ENCODE measurements around the gene DEGS1. TPM values are rescaled to one million over a fixed set of nuclear protein-coding genes. Genes with fewer than 3 reads are reported as not detected.

The DEGS1 gene
- total and polyA plus RNA-seq, 2 of the 4 experiments (the other 2 are of a cell fraction), result 54.8 to 109 TPM

GRCh38 chr1:224162768-224163167 is 20.3 kb upstream of the DEGS1 start:
- intact Hi-C loops (cut with micrococcal nuclease), result no loop called here
- POLR2A ChIA-PET (ENCODE audit: unreplicated experiment), result no interaction called here
- no TSS peak for BruUV-seq (replicated peaks)

More at GRCh38 chr1:224162768-224163167, 20.3 kb upstream of the DEGS1 start:
- H2BK20ac ChIP-seq (ENCODE audit: low read depth, low read length), result no peak overlapping the region
- H4K8ac ChIP-seq (ENCODE audit: low read depth in 2 of 2, low read length in 2 of 2), result no peak overlapping the region
- no peak overlapping the region for H4K91ac ChIP-seq (ENCODE audit: insufficient read depth, low read depth, low read length)
- ATAC-seq (ENCODE audit: low read depth) (no peak), DNase-seq (no peak)
- no peaks in the 10 kb centered on the region for H3K9me3 ChIP-seq (ENCODE audit: control insufficient read depth, insufficient read depth, low read length)
- CTCF ChIA-PET, result no interaction called here
- WGBS, 2 experiments (ENCODE audit: extremely low coverage in 2 of 2, insufficient read length in 1 of 2), result 94% methylated on average over 3 of the region's 8 CpGs; no CpG with 5 or more reads in 1 of the 2 experiments
- H4K20me1 ChIP-seq (ENCODE audit: insufficient read depth, low read length), result no peaks in the 10 kb centered on the region
- H3K23ac ChIP-seq (ENCODE audit: low read depth, low read length), result no peak overlapping the region
- H2AK9ac ChIP-seq (replicated peaks; ENCODE audit: low read depth, low read length, poor library complexity), result no peak overlapping the region
- in situ Hi-C loops (cut with MboI; ENCODE audit: low sequenced_read_pairs), result no loop called here
- dilution Hi-C loops (cut with HindIII; ENCODE audit: low sequenced_read_pairs, unreplicated experiment), result no loop called here
- H3K4me2 ChIP-seq (ENCODE audit: low read depth, low read length), result no peak overlapping the region
- H4K5ac ChIP-seq (ENCODE audit: low read depth, low read length), result no peak overlapping the region
- no peak overlapping the region for H3K9ac ChIP-seq (ENCODE audit: low read depth, low read length)
- H3K18ac ChIP-seq (ENCODE audit: low read depth, low read length), result no peak overlapping the region
- H3K4me3 ChIP-seq (ENCODE audit: insufficient read depth, low read depth, low read length), result no peak overlapping the region
- no peak for TF ChIP-seq ELK1 (IDR thresholded peaks at IDR 0.05; ENCODE audit: borderline replicate concordance, low read depth, low read length)
- TF ChIP-seq FOS (IDR thresholded peaks at IDR 0.05; ENCODE audit: low read depth, low read length), result no peak
- no peak for TF ChIP-seq CHD1 (IDR thresholded peaks at IDR 0.05; ENCODE audit: low read depth, low read length)
- no peak for TF ChIP-seq MAFK (IDR thresholded peaks at IDR 0.05; ENCODE audit: low read depth, low read length)
- TF ChIP-seq POLR2A (IDR thresholded peaks at IDR 0.05; ENCODE audit: low read depth, low read length), result no peak
- no peak for TF ChIP-seq CEBPB (IDR thresholded peaks at IDR 0.05; ENCODE audit: low read depth, low read length)
- H3K56ac ChIP-seq (ENCODE audit: extremely low read depth, insufficient read depth, low read length), result no peak overlapping the region
- no peak overlapping the region for H3K14ac ChIP-seq (replicated peaks; ENCODE audit: low read depth, low read length)
- no peak overlapping the region for H2BK5ac ChIP-seq (ENCODE audit: low read depth, low read length, poor library complexity, severe bottlenecking)
- no peaks in the 10 kb centered on the region for H3K4me1 ChIP-seq (ENCODE audit: control insufficient read depth, insufficient read depth, low read length)
- H3K79me1 ChIP-seq (ENCODE audit: low read depth in 1 of 2, low read length in 2 of 2), result 0 out of 4 replicates have a peak, but pooled peaks cover 0 to 3% of the 10 kb centered on the region in 2 experiments
- no peaks in the 10 kb centered on the region for H3K9me1 ChIP-seq (ENCODE audit: insufficient read depth, low read length)
- no peak overlapping the region for H2BK120ac ChIP-seq (ENCODE audit: low read depth, low read length)
- peaks cover 7% of the 10 kb centered on the region for H3K36me3 ChIP-seq (ENCODE audit: control insufficient read depth, insufficient read depth, low read length)
- H3K27ac ChIP-seq (ENCODE audit: insufficient read depth, low read length), result no peak overlapping the region
- no peaks in the 10 kb centered on the region for H3K27me3 ChIP-seq (ENCODE audit: control insufficient read depth, insufficient read depth, low read length)
- no peak overlapping the region for H2AFZ ChIP-seq (replicated peaks; ENCODE audit: low read length, poor library complexity)
- no peak overlapping the region for H2AK5ac ChIP-seq (ENCODE audit: low read depth, low read length)
- no peak overlapping the region for H2BK15ac ChIP-seq (ENCODE audit: low read depth, low read length)
- no peak overlapping the region for H3K4ac ChIP-seq (ENCODE audit: low read depth, low read length)

Measured in IMR-90 (cell line).